GM04504 (cell line): ENCODE measurements around the gene CHST7.

ENCODE experiments used
- DNase-seq: peaks from one replicate; pipeline ENCODE4 v3.0.0-alpha.2; 2012; ENCODE audit warnings: low read depth

CHST7 gene

DNA sequence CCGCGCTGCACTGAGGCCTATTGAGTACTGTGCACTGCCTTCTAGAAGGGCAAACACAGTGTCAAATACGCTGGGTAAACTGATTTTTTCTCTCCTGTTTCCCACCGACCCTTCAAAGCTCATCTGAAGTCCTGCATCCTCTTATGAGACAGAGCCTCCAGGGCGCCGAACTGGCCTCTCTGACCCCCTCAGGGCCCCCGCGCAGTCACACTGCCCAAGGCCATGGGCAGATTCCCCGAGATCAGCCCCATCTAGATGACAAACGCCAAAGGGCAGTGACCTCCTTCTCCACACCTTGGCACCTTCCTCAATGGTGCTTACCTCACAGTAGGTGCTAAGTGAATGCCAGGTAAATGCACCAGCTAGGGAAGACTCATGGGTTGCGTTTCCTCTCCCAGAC lies 34.4 kb downstream of the CHST7 start:
- no peak for DNase-seq

DNA sequence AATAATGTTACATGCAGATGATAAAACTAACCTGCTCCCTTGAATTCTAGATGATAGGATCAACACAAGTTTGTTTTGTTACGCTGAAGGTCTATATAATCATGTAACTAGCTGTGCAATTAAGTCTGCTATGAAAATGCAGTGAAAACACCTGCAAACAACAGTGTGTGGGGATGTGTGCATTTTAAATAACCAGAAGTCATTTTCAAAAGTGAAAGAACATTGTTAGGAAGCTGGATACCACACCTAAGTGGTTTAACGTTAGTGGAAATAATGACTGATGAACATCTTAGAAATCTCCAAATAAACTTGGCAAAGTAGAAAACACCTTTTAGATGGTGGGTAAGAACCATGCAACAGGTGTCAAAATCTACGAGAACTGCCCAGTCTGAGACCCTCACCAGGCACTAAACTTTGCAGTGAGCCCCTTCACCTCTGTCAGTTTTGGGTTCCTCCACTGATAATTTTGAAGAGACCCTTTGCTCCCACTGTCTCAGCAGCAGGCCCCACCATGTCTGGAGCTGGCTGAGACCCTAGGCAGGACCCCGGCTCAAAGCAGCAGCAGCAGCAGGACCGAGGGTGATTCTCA lies 36.6 kb downstream of the CHST7 start:
- DNase-seq, result no peak

DNA sequence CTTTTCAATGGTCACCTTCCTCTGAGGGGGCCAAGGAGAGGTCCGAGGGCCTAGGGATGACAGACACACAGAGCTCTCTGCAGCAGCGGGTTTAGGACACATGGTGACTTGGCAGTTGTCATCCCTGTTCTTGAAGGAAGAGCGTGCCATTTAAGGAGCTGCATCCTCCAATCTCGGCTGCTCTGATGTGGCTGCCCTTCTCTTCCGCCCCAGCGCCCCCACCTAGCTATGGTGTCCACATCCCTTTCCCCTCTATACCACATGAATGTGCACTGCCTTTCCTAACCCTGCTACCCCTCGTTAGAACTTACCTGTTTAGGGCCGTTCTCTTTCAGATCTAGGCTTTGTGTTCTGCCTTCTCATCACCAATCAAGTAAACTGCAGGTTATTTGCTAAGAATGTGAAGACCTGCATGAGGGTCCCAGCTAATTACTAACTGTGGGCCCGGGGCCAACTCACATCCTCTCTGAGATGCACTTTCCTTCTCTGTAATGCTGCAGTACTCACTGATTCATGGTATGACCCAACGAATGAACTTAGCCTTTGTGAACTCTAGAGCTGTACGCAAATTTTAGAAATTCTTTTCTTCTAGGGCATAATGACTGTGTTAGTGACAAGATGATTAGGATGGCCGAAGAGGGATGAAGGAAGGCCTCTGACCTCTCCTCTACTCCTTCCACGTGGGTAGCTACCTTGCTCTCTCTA lies 38.2 kb downstream of the CHST7 start:
- DNase-seq, result no peak

DNA sequence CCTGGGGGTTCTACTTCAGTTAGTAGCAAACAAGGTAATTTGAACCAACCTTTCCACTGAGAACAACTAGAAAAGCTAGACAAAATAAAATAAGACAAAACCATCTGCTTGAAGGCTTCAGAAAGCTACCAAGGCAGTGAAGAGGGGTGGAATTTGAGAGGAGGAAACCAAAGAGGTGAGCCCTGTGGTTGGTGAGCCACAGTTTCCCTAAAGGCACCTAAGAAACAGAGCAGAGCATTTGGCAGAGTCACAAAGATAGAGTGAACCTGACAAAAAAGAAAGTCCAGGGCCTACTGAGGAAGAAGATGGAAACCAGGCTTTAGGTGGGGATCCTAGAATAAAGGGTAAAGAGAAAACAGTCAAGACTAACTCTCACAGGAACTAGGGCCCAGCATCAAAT lies 44.3 kb downstream of the CHST7 start:
- DNase-seq, result no peak

DNA sequence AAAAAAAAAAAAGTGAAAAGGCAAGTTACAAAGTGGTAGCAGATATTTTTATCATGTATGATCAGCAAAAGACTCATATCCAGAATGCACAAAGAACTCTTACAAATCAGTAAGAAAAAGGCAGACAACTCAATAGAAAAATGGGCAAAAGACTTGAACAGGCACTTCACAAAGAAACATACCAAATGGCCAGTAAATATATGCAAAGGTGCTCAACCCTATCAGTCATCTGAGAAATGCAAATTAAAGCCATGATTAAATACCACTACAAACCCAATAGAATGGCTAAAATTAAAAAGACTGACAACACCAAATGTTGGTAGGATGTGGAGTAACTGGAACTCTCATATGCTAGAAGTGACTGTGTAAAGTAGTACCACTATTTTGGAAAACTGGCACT lies 45.4 kb downstream of the CHST7 start:
- no peak for DNase-seq

DNA sequence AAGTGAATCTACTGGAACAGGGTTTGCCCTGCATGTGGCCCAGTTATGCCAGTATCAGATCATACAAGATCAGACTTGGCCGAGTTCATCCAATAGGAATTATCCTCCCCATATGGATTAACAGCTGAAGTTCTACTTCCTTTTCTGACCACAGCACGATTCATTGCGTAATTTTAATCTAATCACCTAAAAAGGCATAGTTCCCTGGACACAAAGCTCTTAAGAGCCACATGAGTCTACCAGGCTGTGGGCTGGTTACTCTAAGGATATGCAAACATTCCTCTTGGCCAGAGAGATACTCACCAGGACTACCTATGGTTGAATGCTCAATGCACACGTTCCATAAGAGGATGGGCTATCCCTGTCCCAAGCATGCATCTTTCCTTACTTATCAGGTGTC lies 46.9 kb downstream of the CHST7 start:
- no peak for DNase-seq

DNA sequence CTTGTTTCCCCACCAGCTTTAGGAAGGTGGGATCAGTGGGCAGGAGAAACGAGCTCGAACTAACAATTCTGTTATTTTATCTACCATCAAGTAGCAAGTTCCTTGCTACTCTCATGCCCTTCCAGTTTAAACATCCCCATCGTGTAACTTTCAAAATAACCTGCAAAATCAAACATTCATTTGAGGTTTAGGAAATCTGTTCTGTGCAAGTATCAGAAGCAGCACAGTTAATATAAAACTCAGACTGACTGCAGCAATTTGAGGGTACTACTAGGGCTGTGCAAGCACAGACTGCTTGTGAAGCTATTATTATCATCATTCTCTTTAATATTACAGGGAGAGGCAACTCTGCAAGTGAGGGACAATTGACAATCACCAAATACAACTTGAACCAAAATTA lies 48.0 kb downstream of the CHST7 start:
- no peak for DNase-seq

DNA sequence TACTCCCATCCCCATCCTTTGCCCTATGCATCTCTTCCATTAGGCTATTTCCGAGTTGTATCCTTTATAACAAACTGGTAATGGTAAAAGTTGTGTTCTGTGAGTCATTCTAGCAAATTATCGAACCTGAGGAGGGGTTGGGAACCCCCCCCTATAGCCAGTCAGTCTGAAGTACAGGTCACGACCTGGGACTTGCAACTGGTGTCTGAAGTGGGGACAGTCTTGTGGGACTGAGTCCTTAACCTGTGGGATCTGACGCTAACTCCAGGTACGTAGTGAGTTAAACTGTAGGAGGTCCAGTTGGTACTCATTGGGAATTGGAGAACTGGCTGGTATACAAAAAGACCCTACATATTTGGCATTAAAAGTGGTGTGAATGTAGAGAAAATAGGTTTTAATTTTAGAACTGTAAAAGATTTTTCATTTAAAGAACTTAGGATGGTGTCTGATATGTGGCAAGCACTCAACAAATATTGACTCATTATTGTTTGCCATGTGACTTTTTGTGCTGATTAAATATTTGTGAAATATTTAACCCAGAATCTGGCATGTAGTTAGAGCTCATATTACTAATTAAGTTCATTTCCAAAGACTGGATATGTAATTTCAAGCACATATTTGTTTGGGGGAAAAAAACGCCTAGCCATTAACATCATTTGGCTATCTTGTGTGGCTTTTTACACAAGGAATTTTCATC lies 50.7 kb downstream of the CHST7 start:
- DNase-seq, result no peak

DNA sequence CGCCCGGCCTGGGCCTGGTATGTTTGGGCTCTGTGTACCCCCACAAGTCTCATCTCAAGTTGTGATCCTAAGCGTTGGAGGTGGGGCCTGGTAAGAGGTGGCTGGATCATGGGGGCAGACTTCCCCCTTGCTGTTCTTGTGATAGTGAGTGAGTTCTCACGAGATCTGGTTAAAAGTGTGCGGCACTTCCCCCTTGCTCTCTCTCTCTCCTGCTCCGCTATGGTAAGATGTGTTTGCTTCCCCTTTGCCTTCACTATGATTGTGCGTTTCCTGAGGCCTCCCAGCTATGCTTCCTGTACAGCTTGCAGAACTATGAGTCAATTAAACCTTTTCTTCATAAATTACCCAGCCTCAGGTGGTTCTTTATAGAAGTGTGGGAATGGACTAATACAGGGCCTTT lies 53.0 kb downstream of the CHST7 start:
- no peak for DNase-seq

DNA sequence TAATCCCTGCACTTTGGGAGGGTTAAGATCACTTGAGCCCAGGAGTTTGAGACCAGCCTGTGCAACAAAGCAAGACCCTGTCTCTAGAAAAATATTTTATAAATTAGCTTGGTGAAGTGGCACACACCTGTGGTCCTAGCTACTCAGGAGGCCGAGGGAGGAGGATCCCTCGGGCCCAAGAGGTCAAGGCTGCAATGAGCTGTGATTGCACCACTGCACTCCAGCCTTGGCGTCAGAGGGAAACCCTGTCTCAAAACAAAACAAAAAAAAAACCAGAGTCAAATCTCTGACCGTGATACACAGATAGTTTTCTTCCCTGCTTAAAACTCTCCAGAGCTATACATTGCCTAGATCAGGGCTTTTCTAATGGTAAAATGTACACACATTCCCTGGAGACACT lies 53.5 kb downstream of the CHST7 start:
- DNase-seq, result no peak

DNA sequence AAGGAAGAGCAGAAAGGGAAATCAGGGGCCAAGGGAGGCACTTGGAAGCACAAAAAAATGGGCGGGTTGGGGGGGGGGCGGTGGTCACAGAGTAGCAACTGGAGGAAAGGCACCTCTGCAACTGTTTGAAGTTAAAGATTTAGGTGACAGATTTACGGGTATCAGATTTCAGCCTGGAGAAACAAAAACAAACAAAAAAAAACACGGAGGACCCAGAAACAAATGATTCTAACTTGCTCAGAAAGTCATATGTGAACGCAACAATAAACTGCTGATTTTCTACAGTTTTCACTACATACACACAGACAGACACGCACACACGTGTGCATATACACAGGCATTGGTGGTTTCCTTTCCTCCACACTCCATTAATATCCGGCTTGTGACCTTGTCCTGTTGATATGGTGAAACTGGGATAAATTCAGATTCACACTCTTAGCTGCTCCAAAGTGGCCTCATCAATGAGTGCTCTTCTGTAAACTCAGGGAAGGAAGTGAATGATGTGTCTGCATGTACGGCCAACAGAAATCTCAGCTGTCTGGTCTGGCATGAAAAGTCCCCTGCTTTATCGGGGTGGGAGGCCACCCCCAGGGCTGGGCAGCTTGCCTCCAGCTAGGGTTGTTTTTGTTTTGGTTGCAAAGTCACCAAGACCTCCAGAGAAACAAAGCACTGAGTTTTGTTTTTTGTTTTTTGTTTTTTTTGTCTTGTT lies 54.3 kb downstream of the CHST7 start:
- DNase-seq, result no peak

DNA sequence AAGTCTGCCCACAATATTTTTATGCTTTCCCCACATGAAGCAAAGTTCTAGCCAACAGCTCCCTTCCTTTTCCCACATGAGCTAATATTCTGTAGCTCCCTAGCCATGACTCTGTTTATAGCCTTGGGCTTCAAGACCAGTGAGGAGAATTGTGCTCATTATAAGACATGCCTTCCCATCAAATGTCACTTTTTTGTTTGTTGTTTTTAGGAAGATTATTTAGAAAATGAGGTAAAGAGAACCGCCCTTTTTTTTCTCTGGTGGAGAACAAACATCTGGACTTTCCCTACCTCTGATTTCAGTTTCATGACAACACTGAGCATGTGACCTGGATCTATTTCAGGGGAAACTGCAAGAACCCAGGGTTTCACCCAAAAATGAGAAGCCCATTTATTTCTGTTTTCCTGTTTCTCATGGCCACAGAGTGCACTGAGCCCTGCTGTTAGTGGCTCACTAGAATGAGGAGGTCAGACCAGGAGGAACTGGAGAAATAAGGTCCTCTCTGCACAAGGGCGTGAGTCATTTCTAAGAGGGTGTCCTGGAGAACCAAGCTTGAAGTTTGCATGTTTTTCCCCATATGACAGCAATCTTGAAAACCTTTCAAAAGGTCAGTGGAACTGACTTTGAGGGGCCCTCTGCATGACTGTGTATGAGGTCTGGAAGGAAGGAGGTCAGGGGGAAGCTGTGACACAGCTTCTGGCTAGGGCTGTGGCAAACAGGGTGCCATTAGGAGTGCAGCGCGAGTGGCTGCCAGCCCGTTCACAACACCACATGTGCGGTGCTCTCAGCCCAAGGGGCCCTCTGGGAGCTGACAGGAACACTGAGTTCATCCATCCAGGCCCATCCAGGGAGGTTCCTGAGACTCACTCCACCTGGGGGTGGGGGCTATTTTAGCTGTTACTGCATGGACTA lies 55.2 kb downstream of the CHST7 start:
- peak; percentile 44 for DNase-seq

DNA sequence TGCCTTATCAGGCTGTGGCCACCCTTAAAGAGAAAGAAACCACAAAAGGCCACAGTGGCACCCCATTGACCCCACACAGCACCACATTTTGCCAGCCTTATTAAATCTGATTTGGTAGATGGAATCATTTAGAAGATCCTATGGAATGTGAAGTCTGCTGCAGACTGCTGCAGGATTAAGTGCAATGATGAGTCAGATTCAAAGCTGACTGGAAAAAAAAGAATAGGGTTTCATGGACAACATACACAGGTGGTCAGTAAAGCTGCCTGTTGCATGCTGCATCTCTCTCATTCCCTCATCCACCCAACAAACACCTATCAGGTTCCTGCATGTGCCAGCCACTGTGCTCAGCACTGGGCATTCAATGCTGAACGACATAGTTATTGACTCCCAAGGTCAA lies 56.6 kb downstream of the CHST7 start:
- DNase-seq, result no peak

DNA sequence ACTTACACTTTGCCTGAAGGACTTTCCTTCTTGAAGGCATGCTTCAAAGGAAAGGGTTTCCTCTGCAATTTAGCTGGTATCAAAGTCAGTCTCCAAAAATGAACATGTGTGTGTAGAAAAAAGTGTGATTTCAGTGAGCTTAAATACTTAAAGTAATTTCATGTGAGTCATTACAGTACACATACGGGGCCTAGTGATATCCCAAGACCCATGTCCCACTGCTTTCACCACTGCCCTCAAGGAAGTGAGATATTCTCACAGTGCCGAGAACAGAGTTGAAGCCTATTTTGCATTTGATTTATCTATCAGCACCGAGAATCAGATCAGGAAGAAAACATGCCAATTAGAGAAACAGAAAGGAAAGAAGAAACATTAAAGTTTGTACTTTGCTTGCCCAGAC lies 61.0 kb downstream of the CHST7 start:
- no peak for DNase-seq

DNA sequence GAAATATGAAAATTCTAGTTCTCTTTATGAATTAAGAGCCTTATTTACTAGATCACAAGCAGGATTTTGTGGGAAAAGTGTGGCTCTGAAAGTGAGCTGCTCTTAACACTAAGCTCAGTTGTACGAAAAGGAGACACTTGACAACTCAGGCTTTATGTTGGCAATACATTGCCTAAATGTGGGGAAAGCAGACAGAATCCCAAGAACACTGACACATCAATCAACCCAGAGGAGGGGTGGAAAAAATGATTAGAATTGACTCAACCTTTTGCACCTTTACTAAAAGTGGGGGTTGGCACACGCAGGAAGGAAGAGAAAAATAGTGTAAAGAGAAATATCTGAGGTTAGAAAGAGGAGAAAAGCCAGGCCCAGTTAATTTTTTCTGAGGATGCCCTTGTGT lies 61.6 kb downstream of the CHST7 start:
- no peak for DNase-seq

DNA sequence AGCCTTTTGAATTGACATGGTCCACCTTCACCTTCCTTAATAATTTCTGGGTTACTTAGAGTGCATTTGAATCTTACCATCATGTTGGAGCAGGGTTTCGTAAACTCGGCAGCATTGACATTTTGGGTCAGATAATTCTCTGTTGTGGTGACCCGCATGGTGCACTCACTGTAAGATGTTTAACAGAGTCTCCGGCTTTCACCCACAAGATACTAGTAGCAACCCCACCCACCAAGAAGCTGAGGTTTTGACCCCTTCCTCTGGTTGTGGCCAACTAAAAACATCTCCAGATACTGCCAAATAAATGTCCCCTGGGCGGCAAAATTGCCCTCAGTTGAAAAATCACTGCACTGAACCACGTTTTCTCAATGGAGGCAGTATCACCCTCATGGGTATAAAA lies 62.7 kb downstream of the CHST7 start:
- DNase-seq, result no peak

DNA sequence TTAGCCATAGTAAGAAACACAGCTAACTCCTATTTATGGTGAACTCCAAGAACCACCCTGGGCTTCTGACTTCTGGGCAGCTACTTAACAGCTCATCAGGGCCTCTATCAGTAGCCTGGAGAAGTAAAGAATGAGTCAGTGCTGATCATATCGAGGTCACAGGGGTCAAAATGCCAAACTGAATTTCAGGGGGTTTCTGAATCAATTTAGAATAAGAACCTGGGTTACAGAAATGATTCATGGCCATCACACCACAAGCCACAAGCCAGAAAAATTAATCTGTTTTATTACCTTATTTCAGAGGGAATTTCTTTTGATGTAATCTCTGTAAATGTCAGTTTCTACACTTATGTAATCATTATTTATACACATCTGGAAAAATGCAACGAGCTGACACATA lies 64.4 kb downstream of the CHST7 start:
- DNase-seq, result no peak

DNA sequence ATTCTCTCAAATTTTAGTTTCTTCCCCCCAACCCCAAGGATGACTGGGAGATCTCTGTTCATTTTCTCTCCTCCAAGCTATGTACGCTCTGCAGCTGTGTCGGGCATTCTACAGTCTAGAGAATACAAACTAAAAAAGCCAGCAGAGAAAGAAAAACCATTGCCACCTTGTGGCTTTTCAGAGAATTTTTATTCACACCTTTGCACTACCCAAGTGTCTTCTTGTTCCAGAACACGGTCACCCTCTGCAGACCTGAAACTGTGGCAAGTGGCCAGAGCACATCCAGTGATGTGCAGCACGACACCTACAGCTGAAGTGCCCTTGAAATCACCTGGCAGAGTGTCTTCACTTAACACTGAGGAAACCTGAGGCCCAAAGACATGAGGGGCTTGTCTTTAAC lies 68.6 kb downstream of the CHST7 start:
- DNase-seq, result no peak

DNA sequence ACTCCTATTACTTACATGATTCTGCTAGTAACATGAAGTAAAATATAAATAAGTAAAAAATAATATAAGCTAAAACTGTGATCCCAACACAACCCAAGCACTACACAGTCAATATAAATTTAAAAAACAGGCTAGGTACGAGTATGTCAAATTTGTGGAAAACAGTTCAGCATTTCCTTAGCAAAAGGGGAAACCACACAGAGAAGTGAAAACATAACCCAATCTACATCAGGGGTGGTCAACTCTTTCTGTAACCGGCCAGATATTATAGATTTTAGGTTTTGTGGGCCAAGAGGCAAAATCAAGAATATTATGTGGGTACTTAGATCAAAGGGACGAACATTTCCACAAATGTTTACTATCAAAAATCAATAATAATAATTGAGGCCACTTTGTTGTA lies 70.1 kb downstream of the CHST7 start:
- no peak for DNase-seq

DNA sequence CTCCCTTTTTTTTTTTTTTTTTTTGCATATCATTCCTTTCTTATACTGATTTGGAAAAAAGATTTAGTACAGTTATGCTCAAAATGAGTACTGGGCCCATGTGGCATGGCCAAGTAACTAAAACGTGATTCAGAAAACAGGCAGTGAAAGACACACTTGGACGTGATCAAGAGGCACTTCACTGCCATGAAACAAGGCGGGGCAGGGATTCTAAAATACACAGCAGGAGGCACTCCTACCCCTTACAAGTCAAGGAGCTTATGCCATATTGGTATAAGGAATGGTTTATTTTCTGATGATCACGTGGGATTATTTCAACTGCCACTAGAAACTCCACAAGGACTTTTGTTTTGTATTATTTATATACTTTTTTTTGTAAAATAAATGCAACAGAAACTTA lies 72.0 kb downstream of the CHST7 start:
- no peak for DNase-seq

DNA sequence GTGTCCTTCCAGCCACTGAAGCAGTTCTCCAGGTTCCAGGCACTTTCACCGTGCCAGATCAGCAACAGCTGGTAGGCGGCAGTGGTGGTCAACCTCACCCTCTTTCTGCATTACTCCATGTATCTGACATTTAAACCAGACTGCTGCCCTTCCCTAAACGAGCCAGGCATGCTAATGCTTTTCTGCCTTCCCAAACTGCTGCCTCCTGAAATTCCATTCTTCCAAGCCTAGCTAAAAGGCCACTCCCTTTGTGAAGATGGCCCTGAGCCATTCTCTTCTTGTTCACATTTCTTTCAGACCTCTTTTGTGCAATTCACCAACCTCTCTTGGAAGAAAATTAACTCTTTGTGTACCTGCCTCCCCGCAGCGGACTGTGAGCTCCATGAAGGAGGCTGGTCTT lies 73.7 kb downstream of the CHST7 start:
- DNase-seq, result no peak
